ENCODE results near the gene PTPRN. TPM values are rescaled to one million over a fixed set of nuclear protein-coding genes. Genes with fewer than 3 reads are reported as not detected.

PTPRN gene
- total and polyA plus RNA-seq, 9 of the 15 experiments (the other 6 are each of a cell fraction or from before 2014, with no cell fraction given): 0.15 to 2.4 (median 0.43) TPM; not detected in 1

- TF ChIP-seq ATF2 (CRISPR knock-in tag; IDR thresholded peaks at IDR 0.05) (0 out of 2 replicates have a peak, but pooled peaks have one; percentile 77), RBFOX2 (IDR thresholded peaks at IDR 0.05; ENCODE audit: low read depth, low read length) (peak; percentile 65; the same call in 1 of the 2 replicates), ID3 (CRISPR knock-in tag; IDR thresholded peaks at IDR 0.05) (no peak), ID3 (tag; IDR thresholded peaks at IDR 0.05) (peak; percentile 93), ZNF274 (IDR thresholded peaks at IDR 0.05; ENCODE audit: borderline replicate concordance, low read depth, low read length) (peak; percentile 86), ESRRA (IDR thresholded peaks at IDR 0.05; ENCODE audit: borderline replicate concordance, low read depth) (peak; percentile 60; the same call in 1 of the 2 replicates), ZNF280A (IDR thresholded peaks at IDR 0.05; ENCODE audit: low read depth, partially characterized antibody) (no peak), GATAD2B (IDR thresholded peaks at IDR 0.05; ENCODE audit: borderline replicate concordance) (peak; percentile 96; the same call in 1 of the 2 replicates), RNF2 (IDR thresholded peaks at IDR 0.05) (peak; percentile 96), KLF6 (CRISPR knock-in tag; IDR thresholded peaks at IDR 0.05; ENCODE audit: borderline replicate concordance) (peak; percentile 36; the same call in 1 of the 2 replicates), ZNF23 (CRISPR knock-in tag; IDR thresholded peaks at IDR 0.05) (0 out of 2 replicates have a peak, but pooled peaks have one; percentile 38), NFIC (IDR thresholded peaks at IDR 0.05) (peak; percentile 94), KAT8 (IDR thresholded peaks at IDR 0.05; ENCODE audit: low read depth) (no peak)
- TF ChIP-seq, protein P1, sequence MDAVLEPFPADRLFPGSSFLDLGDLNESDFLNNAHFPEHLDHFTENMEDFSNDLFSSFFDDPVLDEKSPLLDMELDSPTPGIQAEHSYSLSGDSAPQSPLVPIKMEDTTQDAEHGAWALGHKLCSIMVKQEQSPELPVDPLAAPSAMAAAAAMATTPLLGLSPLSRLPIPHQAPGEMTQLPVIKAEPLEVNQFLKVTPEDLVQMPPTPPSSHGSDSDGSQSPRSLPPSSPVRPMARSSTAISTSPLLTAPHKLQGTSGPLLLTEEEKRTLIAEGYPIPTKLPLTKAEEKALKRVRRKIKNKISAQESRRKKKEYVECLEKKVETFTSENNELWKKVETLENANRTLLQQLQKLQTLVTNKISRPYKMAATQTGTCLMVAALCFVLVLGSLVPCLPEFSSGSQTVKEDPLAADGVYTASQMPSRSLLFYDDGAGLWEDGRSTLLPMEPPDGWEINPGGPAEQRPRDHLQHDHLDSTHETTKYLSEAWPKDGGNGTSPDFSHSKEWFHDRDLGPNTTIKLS (IDR thresholded peaks at IDR 0.05; ENCODE audit: borderline replicate concordance, low read depth): peak; percentile 32; the same call in 1 of the 2 replicates
- TF ChIP-seq, protein P2, sequence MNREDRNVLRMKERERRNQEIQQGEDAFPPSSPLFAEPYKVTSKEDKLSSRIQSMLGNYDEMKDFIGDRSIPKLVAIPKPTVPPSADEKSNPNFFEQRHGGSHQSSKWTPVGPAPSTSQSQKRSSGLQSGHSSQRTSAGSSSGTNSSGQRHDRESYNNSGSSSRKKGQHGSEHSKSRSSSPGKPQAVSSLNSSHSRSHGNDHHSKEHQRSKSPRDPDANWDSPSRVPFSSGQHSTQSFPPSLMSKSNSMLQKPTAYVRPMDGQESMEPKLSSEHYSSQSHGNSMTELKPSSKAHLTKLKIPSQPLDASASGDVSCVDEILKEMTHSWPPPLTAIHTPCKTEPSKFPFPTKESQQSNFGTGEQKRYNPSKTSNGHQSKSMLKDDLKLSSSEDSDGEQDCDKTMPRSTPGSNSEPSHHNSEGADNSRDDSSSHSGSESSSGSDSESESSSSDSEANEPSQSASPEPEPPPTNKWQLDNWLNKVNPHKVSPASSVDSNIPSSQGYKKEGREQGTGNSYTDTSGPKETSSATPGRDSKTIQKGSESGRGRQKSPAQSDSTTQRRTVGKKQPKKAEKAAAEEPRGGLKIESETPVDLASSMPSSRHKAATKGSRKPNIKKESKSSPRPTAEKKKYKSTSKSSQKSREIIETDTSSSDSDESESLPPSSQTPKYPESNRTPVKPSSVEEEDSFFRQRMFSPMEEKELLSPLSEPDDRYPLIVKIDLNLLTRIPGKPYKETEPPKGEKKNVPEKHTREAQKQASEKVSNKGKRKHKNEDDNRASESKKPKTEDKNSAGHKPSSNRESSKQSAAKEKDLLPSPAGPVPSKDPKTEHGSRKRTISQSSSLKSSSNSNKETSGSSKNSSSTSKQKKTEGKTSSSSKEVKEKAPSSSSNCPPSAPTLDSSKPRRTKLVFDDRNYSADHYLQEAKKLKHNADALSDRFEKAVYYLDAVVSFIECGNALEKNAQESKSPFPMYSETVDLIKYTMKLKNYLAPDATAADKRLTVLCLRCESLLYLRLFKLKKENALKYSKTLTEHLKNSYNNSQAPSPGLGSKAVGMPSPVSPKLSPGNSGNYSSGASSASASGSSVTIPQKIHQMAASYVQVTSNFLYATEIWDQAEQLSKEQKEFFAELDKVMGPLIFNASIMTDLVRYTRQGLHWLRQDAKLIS (CRISPR knock-in tag; IDR thresholded peaks at IDR 0.05): 0 out of 2 replicates have a peak, but pooled peaks have one; percentile 69
- TF ChIP-seq, protein P3, sequence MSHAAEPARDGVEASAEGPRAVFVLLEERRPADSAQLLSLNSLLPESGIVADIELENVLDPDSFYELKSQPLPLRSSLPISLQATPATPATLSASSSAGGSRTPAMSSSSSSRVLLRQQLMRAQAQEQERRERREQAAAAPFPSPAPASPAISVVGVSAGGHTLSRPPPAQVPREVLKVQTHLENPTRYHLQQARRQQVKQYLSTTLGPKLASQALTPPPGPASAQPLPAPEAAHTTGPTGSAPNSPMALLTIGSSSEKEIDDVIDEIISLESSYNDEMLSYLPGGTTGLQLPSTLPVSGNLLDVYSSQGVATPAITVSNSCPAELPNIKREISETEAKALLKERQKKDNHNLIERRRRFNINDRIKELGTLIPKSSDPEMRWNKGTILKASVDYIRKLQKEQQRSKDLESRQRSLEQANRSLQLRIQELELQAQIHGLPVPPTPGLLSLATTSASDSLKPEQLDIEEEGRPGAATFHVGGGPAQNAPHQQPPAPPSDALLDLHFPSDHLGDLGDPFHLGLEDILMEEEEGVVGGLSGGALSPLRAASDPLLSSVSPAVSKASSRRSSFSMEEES (CRISPR knock-in tag; IDR thresholded peaks at IDR 0.05): no peak
These were observed 29.9 kb downstream of the PTPRN start, which contains the start of gene DNAJB2 (continued) for GRCh38 chr2:219279151-219279915.
